ENCODE results near the gene OVCA2. TPM values are rescaled to one million over a fixed set of nuclear protein-coding genes. Genes with fewer than 3 reads are reported as not detected.
A peak's percentile ranks its signal among the peaks of the same experiment; 100 is the strongest.

OVCA2 gene
- total RNA-seq (10 to 100 TPM; 20.9 to 51.3 (median 28.9) TPM), polyA plus RNA-seq (10 to 100 TPM; 52.9 to 68.8 (median 66.4) TPM)
- long read RNA-seq, donor 1, transcript OVCA2-201 (2 exons, 1,122 nt): major isoform, 21 of 21 reads
- long read RNA-seq, donor 1, partial matches to known transcripts: 0 of 21 reads
- long read RNA-seq, donor 1, other reads (novel, unspliced or antisense): 0 of 21 reads
- long read RNA-seq, donor 2, transcript OVCA2-201 (2 exons, 1,122 nt): major isoform, 15 of 15 reads
- long read RNA-seq, donor 2, partial matches to known transcripts: 0 of 15 reads
- long read RNA-seq, donor 2, other reads (novel, unspliced or antisense): 0 of 15 reads

- H3K4me1 ChIP-seq: peaks cover 0 to 40% (median 29%) of the 10 kb centered on the region in 6 donors
- intact Hi-C loops (cut with DNase I; ENCODE audit: low total_unique reads): no loop called here
- WGBS, 5 donors: 0 to 5% (median 1%) methylated on average over 46 to 93 of the region's 93 CpGs
- H3K27ac ChIP-seq: peak within 1 kb of the TSS; percentile 87 to 96 (median 93)
- no peaks in the 10 kb centered on the region for H3K27me3 ChIP-seq (replicated peaks in 1 of 7)
- peak within 1 kb of the TSS; percentile 52 to 85 (median 74) for H3K4me3 ChIP-seq
- peaks cover 0 to 60% (median 37%) of the 10 kb centered on the region in 6 donors for H3K36me3 ChIP-seq
- peak; percentile 99 for DNase-seq
- no peak for TF ChIP-seq POLR2A (IDR thresholded peaks at IDR 0.05)
- peak in 10 of 11 experiments; percentile 14 to 76 (median 56) for TF ChIP-seq CTCF (IDR thresholded peaks at IDR 0.05 in 8 of 11, conservative IDR thresholded peaks at IDR 0.05 in 3 of 11)
- peak; percentile 94 to 97 (median 95) for TF ChIP-seq POLR2AphosphoS5 (IDR thresholded peaks at IDR 0.05)
- no peaks in the 10 kb centered on the region for H3K9me3 ChIP-seq
Measured at GRCh38 chr17:2041561-2042389, at the start of gene OVCA2. OVCA2 (plus strand) TSS chr17:2042022; CDS start chr17:2042048, 26 bp downstream.

- Histone ChIP-seq H3K27ac (no peak overlapping the region), H3K27me3 (replicated peaks in 1 of 7) (peaks cover 0 to 17% (median 4%) of the 10 kb centered on the region in 7 donors)
Measured at GRCh38 chr17:1992541-1992940, 49.3 kb upstream of the OVCA2 start.

GRCh38 chr17:1994707-1995106, 47.1 kb upstream of the OVCA2 start:
- H3K4me3 ChIP-seq: no peak overlapping the region
- WGBS, 5 donors: 84 to 99% (median 94%) methylated on average over 4 of the region's 4 CpGs
- peaks cover 0 to 39% (median 21%) of the 10 kb centered on the region in 7 donors for H3K27me3 ChIP-seq (replicated peaks in 1 of 7)
- intact Hi-C loops (cut with DNase I; ENCODE audit: low total_unique reads): no loop called here
- H3K4me1 ChIP-seq: peaks cover 6 to 29% (median 20%) of the 10 kb centered on the region in 6 donors
- no peak for DNase-seq
- no peak overlapping the region for H3K27ac ChIP-seq
- H3K36me3 ChIP-seq: no peaks in the 10 kb centered on the region
- TF ChIP-seq POLR2AphosphoS5 (IDR thresholded peaks at IDR 0.05): no peak
- no peak for TF ChIP-seq CTCF (IDR thresholded peaks at IDR 0.05 in 8 of 11, conservative IDR thresholded peaks at IDR 0.05 in 3 of 11)
- no peak for TF ChIP-seq POLR2A (IDR thresholded peaks at IDR 0.05)
- no peaks in the 10 kb centered on the region for H3K9me3 ChIP-seq

More at GRCh38 chr17:1992541-1992940, 49.3 kb upstream of the OVCA2 start:
- intact Hi-C loops (cut with DNase I; ENCODE audit: low total_unique reads): no loop called here
- WGBS, 5 donors: 80 to 93% (median 90%) methylated on average over 10 of the region's 10 CpGs
- Histone ChIP-seq H3K4me3 (no peak overlapping the region), H3K36me3 (no peaks in the 10 kb centered on the region), H3K4me1 (peaks cover 0 to 7% (median under 1%) of the 10 kb centered on the region in 6 donors), H3K9me3 (no peaks in the 10 kb centered on the region)
- TF ChIP-seq POLR2AphosphoS5 (IDR thresholded peaks at IDR 0.05) (no peak), POLR2A (IDR thresholded peaks at IDR 0.05) (no peak), CTCF (IDR thresholded peaks at IDR 0.05 in 8 of 11, conservative IDR thresholded peaks at IDR 0.05 in 3 of 11) (no peak)
- DNase-seq: no peak

All from spleen (tissue), 13 donors.